ENCODE results near the gene MPDU1. TPM values are rescaled to one million over a fixed set of nuclear protein-coding genes. Genes with fewer than 3 reads are reported as not detected.

The MPDU1 gene
- total RNA-seq, 2 experiments from 2014 or later: 50.2 TPM

GRCh38 chr17:7579001-7579833 is 4.4 kb upstream of the MPDU1 start, which contains the start of gene CD68:
Gene CD68, plus strand, starts transcription at chr17:7579638. Its CDS starts 40 bp downstream, at chr17:7579678.
- Mint-ChIP-seq H3K36me3 (peaks cover 47% of the 10 kb centered on the region), H3K27ac (peak within 1 kb of the TSS; percentile 96), H3K27me3 (no peaks in the 10 kb centered on the region), H3K9me3 (no peaks in the 10 kb centered on the region), H3K4me3 (peak within 1 kb of the TSS; percentile 80), H3K4me1 (peaks cover 68% of the 10 kb centered on the region)
- DNase-seq (peak; percentile 61), ATAC-seq (ENCODE audit: low read depth) (peak; percentile 51)
- POLR2A ChIA-PET: interaction anchor here (0.6 to 2.5 kb wide), 14 partner anchors 9 to 144 kb away, joined by 3 to 14 read pairs (median 4); partner anchors contain the start of genes FXR2, SAT2, SENP3 and SOX15

GRCh38 chr17:7579834-7580603 is 3.6 kb upstream of the MPDU1 start:
- H3K27me3 Mint-ChIP-seq: no peaks in the 10 kb centered on the region

GRCh38 chr17:7580604-7581575 is 2.8 kb upstream of the MPDU1 start:
- H3K9me3 Mint-ChIP-seq: no peaks in the 10 kb centered on the region
- DNase-seq (no peak), ATAC-seq (ENCODE audit: low read depth) (no peak)
- H3K27me3 Mint-ChIP-seq: no peaks in the 10 kb centered on the region
- peak overlapping the region; percentile 80 for H3K4me3 Mint-ChIP-seq
- H3K4me1 Mint-ChIP-seq: peaks cover 65% of the 10 kb centered on the region
- POLR2A ChIA-PET: interaction anchor here (0.5 to 2.5 kb wide), 7 partner anchors 9 to 122 kb away, joined by 3 to 14 read pairs (median 6); partner anchors contain the start of genes FXR2, POLR2A, SOX15 and TP53
- H3K36me3 Mint-ChIP-seq: peaks cover 42% of the 10 kb centered on the region
- peak overlapping the region; percentile 96 for H3K27ac Mint-ChIP-seq

More at GRCh38 chr17:7579834-7580603, 3.6 kb upstream of the MPDU1 start:
- peaks cover 41% of the 10 kb centered on the region for H3K36me3 Mint-ChIP-seq
- DNase-seq: no peak
- POLR2A ChIA-PET: interaction anchor here (0.5 to 2.5 kb wide), 15 partner anchors 9 to 144 kb away, joined by 3 to 14 read pairs (median 4); partner anchors contain the start of genes FXR2, SAT2, SENP3 and SOX15
- ATAC-seq (ENCODE audit: low read depth): no peak
- H3K4me1 Mint-ChIP-seq: peaks cover 66% of the 10 kb centered on the region
- H3K9me3 Mint-ChIP-seq: no peaks in the 10 kb centered on the region
- peak overlapping the region; percentile 80 for H3K4me3 Mint-ChIP-seq
- peak overlapping the region; percentile 96 for H3K27ac Mint-ChIP-seq

GRCh38 chr17:7582396-7583252 is 1.0 kb upstream of the MPDU1 start:
- no peaks in the 10 kb centered on the region for H3K9me3 Mint-ChIP-seq

GRCh38 chr17:7586673-7587419 is 3.2 kb downstream of the MPDU1 start:
- POLR2A ChIA-PET: interaction anchor here (0.8 to 5.7 kb wide), 5 partner anchors 13 to 101 kb away, joined by 3 to 89 read pairs (median 5); partner anchors contain the start of genes FXR2, TP53 and WRAP53
- no peak for ATAC-seq (ENCODE audit: low read depth)
- Mint-ChIP-seq H3K4me3 (no peak overlapping the region), H3K27ac (peak overlapping the region; percentile 45), H3K4me1 (peaks cover 21% of the 10 kb centered on the region), H3K27me3 (no peaks in the 10 kb centered on the region), H3K36me3 (peaks cover 11% of the 10 kb centered on the region), H3K9me3 (no peaks in the 10 kb centered on the region)
- no peak for DNase-seq

More at GRCh38 chr17:7582396-7583252, 1.0 kb upstream of the MPDU1 start:
- H3K4me1 Mint-ChIP-seq: peaks cover 56% of the 10 kb centered on the region
- DNase-seq (no peak), ATAC-seq (ENCODE audit: low read depth) (no peak)
- POLR2A ChIA-PET: interaction anchor here (1.3 to 5.7 kb wide), 8 partner anchors 9 to 341 kb away, joined by 3 to 89 read pairs (median 10); partner anchors contain the start of genes FXR2, GABARAP, NEURL4 and SAT2
- peaks cover 35% of the 10 kb centered on the region for H3K36me3 Mint-ChIP-seq
- peak overlapping the region; percentile 99 for H3K4me3 Mint-ChIP-seq
- H3K27me3 Mint-ChIP-seq: no peaks in the 10 kb centered on the region
- peak overlapping the region; percentile 100 for H3K27ac Mint-ChIP-seq

- no peaks in the 10 kb centered on the region for H3K9me3 Mint-ChIP-seq
- POLR2A ChIA-PET: interaction anchor here (0.8 to 5.7 kb wide), 5 partner anchors 14 to 100 kb away, joined by 3 to 89 read pairs (median 5); partner anchors contain the start of genes FXR2, TP53 and WRAP53
- peaks cover 9% of the 10 kb centered on the region for H3K36me3 Mint-ChIP-seq
- peaks cover 14% of the 10 kb centered on the region for H3K4me1 Mint-ChIP-seq
- no peaks in the 10 kb centered on the region for H3K27me3 Mint-ChIP-seq
- no peak overlapping the region for H3K27ac Mint-ChIP-seq
- no peak for DNase-seq
- no peak for ATAC-seq (ENCODE audit: low read depth)
- H3K4me3 Mint-ChIP-seq: no peak overlapping the region
Observed at GRCh38 chr17:7587420-7588151, 3.9 kb downstream of the MPDU1 start.

GRCh38 chr17:7588553-7589203 is 5.0 kb downstream of the MPDU1 start:
- DNase-seq (no peak), ATAC-seq (ENCODE audit: low read depth) (no peak)
- Mint-ChIP-seq H3K27me3 (no peaks in the 10 kb centered on the region), H3K4me3 (no peak overlapping the region), H3K9me3 (no peaks in the 10 kb centered on the region), H3K27ac (no peak overlapping the region), H3K36me3 (peaks cover 11% of the 10 kb centered on the region), H3K4me1 (peaks cover 10% of the 10 kb centered on the region)
- POLR2A ChIA-PET: interaction anchor here (0.9 to 2.4 kb wide), 9 partner anchors 9 to 152 kb away, joined by 3 to 10 read pairs (median 4); partner anchors contain the start of genes CD68, FGF11 and TP53

GRCh38 chr17:7589204-7589868 is 5.7 kb downstream of the MPDU1 start:
- DNase-seq (peak; percentile 81), ATAC-seq (ENCODE audit: low read depth) (peak; percentile 81)
- Mint-ChIP-seq H3K27ac (no peak overlapping the region), H3K27me3 (no peaks in the 10 kb centered on the region), H3K36me3 (peaks cover 16% of the 10 kb centered on the region), H3K9me3 (no peaks in the 10 kb centered on the region), H3K4me3 (no peak overlapping the region), H3K4me1 (peaks cover 9% of the 10 kb centered on the region)
- POLR2A ChIA-PET: interaction anchor here (0.9 to 2.4 kb wide), 9 partner anchors 10 to 152 kb away, joined by 3 to 10 read pairs (median 4); partner anchors contain the start of genes CD68, FGF11 and TP53

GRCh38 chr17:7589891-7590691 is 6.4 kb downstream of the MPDU1 start, which contains the start of gene SOX15:
Gene SOX15, minus strand, starts transcription at chr17:7590094. Its CDS starts 418 bp downstream, at chr17:7589676.
- Mint-ChIP-seq H3K4me3 (no peak within 1 kb of the TSS), H3K4me1 (peaks cover 4% of the 10 kb centered on the region), H3K36me3 (peaks cover 16% of the 10 kb centered on the region), H3K27ac (peak within 1 kb of the TSS; percentile 49), H3K27me3 (no peaks in the 10 kb centered on the region), H3K9me3 (no peaks in the 10 kb centered on the region)
- ATAC-seq (ENCODE audit: low read depth) (no peak), DNase-seq (no peak)
- POLR2A ChIA-PET: interaction anchor here (0.9 to 2.4 kb wide), 9 partner anchors 10 to 153 kb away, joined by 3 to 10 read pairs (median 4); partner anchors contain the start of genes CD68, FGF11 and TP53
